ENCODE measurements around the gene SLIT3.

SLIT3 gene

DNA sequence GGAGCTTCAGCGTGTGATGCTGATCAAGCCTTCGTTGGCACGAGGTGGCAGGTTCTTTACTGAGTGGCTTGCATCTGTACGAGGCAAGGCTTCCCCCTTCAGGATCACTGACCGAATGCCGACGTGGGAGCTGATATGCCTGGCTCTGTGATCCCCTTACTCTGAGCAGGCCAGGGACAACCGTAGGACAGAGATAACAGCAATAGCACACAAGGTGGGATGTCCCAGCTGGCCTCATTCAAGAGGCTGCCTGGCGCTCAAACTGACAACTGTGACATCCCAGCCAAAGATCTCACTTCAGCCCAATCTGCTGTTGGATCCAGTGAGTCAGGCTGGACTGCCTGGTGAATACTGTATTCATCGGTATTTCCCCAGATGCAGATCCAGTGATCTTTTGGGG is 522.4 kb downstream of the SLIT3 start:
- no peak for DNase-seq

DNA sequence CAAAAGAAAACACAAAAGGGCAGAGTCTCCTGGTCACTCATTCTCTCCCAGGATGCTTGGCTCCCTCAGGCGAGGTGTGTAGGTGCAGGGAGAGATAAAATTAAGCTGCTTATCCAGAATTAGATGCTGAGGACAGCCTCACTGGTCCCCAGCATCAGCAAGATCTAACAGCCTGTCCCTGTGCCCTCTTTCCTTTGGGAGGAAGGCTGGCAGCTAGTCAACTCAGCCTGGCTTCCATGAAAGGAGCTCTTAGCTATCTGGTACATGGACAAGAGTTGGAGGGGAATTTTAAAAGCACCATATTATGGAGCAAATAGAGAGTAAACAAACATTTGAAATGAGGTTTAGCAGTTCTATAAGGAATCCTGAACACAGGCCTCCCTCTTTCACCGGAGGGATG is 523.3 kb downstream of the SLIT3 start:
- DNase-seq: no peak

DNA sequence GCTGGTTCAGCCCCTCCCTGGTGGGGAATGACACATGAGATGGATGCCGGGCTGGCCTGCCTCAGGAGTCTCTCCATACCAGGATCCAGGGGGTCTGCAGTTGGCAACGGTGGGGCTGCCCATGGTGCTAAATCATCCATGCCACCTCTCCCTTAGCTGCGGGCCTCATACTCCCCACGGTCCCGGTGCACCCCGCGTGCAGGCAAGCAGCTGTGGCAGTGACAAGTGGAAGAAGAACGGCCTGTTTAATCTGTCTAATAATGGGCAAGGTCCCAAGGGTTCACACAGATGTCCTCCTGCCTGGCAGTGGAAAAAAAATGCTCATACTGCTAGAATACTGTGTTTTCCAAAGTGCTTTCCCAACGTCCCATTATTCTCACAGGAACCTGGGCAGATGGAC is 524.9 kb downstream of the SLIT3 start:
- DNase-seq: no peak

DNA sequence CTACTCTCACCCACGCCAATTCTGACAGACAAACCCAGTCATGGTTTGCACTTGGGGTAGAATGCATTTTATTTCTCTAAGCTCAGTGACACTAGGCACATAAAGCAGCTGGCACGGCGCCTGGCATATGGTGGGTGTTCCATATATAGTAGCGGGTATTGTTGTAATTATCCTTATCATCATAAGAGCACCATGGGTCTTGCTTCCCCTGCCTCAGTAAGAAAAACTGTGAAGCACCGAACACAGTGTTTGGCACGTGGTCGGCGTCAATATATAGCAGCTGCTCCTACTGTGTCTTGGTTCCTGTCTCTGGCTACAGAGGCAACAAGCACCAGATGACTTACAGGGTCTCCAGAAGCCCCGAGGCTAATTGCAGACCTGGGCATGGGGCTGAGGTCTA is 527.7 kb downstream of the SLIT3 start:
- DNase-seq: no peak

- no peak for DNase-seq
Observed at GRCh38 chr5:168772316-168772961, 528.5 kb downstream of the SLIT3 start.

DNA sequence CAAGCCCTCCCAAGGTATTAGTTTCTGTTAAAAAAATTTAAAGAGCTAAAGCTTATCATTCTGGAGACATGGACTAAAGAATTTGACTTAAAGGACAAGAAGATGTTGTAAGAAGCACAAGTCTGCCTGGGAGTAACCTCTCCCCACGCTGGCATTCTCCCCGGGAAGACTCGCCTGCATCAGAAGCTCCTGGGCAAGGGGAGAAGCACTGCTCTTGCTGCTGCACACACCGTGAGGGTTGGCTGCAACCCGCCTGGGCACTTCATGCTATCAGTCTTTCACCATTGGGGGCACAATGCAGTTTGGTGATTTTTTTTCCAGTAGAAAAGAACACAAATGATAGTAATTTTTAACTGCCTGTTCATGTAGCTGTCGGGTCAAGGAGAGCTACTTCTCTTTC is 529.3 kb downstream of the SLIT3 start:
- no peak for DNase-seq

GRCh38 chr5:168770996-168771395 is 529.9 kb downstream of the SLIT3 start:
- DNase-seq: no peak

DNA sequence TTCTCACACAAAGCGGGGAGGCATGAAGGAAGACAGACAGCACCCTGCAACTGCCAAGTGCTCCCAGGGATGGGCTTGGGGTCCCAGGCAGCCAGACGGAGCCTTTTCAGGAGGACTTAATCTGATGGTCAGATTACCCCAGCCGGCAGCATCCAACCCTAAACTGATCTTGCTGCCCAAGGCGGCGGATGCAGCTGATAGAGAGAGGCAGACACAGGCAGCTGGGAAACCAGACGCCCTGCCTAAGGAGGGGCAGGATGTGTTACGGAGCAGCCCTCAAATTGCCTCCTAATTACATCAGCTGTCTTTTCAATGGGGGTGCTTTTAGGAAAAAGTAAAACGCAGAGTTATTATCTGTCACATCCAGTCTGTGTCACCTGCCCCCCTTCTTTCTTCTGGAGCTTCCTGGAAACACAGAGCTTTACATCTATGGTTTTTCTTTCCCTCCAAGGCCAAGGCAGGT is 530.9 kb downstream of the SLIT3 start:
- no peak for DNase-seq

GRCh38 chr5:168768172-168768571 is 532.8 kb downstream of the SLIT3 start:
- no peak for DNase-seq

DNA sequence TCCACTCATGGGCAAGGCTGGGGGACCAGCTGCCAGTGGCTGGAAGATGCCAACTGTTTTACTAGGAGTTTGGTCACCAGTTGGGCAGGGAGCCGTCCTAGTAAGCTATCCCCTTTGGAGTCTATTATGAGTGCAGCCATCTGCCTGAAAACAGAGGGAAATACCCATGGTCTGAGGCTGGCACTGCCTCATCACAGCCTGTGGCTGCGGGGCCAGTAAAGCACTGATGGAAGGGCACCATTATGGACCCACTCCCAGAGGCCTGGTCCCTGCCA is 534.6 kb downstream of the SLIT3 start:
- DNase-seq: no peak

GRCh38 chr5:168765551-168766425 is 535.2 kb downstream of the SLIT3 start:
- DNase-seq: no peak

DNA sequence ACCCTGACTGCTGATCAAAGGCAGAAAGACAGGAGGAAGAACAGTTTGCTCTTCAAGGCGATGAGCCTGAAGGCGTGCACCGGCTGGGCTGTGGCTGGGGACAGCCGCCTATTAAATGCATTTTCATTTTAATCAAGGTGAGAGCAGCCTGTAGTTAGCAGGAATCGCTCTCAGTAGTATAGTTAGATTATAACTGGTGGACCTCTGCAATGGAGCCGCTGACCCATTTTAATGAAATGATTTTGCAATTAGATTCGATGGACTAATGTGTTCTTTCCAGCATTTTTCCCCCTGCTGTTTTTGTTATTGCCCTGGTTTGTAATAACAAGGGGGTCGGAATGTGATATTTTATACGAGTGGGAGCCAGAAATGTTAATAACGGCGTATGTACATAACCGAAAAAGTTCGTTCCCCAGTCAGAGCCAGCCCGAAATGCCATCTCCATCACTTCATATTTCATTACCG is 535.8 kb downstream of the SLIT3 start:
- no peak for DNase-seq

GRCh38 chr5:168756453-168757391 is 544.2 kb downstream of the SLIT3 start:
- no peak for DNase-seq

DNA sequence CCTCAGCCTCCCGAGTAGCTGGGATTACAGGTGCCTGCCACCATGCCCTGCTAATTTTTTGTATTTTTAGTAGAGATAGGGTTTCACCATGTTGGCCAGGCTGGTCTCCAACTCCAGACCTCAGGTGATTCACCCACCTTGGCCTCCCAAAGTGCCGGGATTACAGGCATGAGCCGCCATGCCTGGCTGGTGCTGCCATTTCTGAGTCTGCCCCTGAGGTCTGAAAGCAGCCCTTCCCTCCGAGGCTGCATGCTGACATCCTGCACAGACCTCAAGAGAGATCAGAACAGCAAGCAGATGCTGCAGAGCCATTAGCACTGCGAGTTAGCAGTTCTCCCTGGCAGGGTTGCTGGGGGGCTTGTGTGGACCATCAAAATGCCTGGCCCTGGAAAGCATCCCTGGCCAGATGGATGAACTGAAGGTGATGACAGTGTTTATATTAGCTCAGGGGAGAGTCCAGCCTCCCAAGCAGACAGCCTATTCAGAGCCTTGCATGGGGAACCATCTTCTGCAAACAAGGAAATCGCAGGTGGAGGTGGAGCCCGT is 545.3 kb downstream of the SLIT3 start:
- DNase-seq: no peak

DNA sequence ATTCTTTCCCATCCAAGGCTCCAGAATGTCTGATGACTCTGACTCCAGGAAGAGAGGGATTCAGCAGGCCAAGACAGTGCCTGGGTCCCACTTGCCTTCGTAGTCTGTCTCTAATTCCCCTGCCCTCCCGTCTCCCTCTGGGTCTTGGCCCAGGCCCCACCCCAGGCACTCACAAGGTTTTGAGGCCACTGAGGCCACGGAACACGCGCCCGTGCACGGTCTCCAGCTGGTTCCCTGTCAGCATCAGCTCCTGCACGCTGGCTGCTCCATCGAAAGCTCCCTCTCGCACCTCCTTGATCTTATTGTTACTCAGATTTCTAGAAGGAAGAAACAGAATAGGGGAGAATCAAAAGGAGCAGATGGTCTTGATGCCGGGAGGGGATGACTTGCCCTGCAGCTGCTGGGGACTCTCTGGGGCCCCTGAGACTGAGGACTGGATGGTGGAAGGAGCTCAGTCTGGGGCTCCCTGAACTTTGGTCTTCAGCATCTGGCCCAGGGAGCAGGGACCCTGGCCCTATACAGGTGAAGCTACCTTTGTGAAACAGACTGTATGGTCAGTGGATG is 547.2 kb downstream of the SLIT3 start:
- no peak for DNase-seq

- DNase-seq: no peak
Observed at GRCh38 chr5:168752416-168753190, 548.3 kb downstream of the SLIT3 start.

- no peak for DNase-seq
Observed at GRCh38 chr5:168752012-168752411, 548.9 kb downstream of the SLIT3 start.

DNA sequence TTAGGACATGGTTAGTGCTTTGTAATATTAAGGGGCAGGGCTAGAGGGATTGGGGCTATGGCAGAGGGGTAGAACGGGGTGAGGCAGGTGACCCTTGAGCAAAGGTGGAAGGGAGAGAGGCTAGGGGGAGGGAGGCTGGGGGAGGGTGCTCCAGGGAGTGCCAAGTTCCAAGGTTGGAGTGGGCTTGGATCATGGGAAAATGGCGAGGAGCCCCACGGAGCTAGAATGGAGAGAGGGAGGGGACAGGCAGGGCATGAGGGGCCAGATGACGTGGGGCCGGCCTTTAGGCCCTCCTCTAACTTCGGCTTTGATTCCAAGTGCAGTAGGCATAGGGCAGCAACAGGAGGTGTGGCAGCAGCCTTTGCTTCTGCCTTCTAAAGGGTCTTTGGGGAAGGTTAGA is 550.0 kb downstream of the SLIT3 start:
- no peak for DNase-seq

- no peak for DNase-seq
Observed at GRCh38 chr5:168749391-168750100, 551.4 kb downstream of the SLIT3 start.

DNA sequence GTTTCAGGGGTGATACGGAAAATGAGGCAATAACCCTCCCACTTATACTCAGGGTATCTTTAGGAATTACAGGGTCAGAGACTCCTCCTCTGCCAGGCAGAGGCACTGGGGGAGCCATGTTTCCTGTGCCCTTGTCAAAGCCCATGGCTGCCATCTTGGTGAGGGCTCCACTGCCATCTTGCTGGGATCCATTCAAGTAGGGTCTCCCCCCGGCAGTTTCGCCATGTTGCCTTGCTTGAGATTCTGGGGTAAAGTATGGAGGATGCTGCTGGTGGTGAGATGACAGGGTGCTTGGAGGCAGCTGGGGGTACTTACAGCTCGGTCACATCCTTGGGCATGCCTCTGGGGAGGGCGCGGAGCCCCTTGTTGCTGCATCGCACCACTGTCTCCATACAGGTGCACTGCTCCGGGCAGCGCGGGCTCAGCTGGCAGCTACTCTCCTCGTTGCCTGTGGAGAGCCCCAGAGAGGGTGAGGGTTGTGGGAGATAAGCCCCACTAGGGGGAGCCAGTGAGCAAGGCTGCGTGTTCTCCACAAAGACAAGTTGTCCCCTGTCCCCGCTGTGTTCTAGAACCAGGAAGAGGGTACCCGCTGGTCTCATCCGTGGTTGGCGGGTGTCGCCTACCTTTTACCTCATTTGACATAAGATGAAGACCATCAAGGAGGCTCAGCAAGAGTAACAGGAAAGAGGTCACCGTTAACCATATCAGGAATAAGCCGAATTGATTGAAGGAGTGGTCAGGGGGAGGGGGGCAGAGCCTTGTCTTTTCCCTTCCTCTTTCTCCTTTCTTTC is 552.8 kb downstream of the SLIT3 start:
- peak; percentile 34 for DNase-seq
